ENCODE results near the gene PON1.

- no peak for TF ChIP-seq CTCF (IDR thresholded peaks at IDR 0.05)
- no peak for TF ChIP-seq POLR2A (IDR thresholded peaks at IDR 0.05)
These were observed 26.2 kb downstream of the PON1 start for GRCh38 chr7:95298091-95298490.

Measured in lower leg skin (tissue), 3 donors.